22Rv1 (cell line): ENCODE measurements around the gene GREB1.

ENCODE experiments used
- H3K27ac ChIP-seq: fragments of 450-650 bp; 2 replicates; pipeline ENCODE4 v1.5.1; 2017
- ZFX ChIP-seq: fragments of 450-650 bp; IDR thresholded peaks from 2 replicates; pipeline ENCODE4 v1.6.1; 2017; ENCODE audit warnings: antibody characterized with exemption, borderline replicate concordance
- TF ChIP-seq, protein P1 (sequence below): fragments of 450-650 bp; IDR thresholded peaks from 2 replicates; pipeline ENCODE4 v1.5.1; 2017; ENCODE audit warnings: mild to moderate bottlenecking

The GREB1 gene

DNA sequence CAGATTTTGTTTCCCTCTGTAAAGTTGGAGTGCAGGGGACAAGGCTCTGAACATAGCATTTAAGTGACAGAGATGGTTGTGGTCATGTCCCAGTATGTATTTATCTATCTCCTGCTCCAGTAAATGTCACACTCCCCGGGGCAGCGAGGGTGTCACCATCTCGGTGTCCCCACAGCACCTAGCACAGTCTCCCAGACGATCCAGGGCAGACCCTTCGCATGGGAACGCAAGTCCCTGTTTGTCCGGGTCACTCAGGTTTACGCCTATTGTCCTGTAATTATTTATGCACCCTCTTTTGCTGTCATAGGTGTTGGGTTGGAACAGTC is 148.7 kb downstream of the GREB1 start:
- TF ChIP-seq, protein P1, sequence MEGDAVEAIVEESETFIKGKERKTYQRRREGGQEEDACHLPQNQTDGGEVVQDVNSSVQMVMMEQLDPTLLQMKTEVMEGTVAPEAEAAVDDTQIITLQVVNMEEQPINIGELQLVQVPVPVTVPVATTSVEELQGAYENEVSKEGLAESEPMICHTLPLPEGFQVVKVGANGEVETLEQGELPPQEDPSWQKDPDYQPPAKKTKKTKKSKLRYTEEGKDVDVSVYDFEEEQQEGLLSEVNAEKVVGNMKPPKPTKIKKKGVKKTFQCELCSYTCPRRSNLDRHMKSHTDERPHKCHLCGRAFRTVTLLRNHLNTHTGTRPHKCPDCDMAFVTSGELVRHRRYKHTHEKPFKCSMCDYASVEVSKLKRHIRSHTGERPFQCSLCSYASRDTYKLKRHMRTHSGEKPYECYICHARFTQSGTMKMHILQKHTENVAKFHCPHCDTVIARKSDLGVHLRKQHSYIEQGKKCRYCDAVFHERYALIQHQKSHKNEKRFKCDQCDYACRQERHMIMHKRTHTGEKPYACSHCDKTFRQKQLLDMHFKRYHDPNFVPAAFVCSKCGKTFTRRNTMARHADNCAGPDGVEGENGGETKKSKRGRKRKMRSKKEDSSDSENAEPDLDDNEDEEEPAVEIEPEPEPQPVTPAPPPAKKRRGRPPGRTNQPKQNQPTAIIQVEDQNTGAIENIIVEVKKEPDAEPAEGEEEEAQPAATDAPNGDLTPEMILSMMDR: no peak
- no peak overlapping the region for H3K27ac ChIP-seq

DNA sequence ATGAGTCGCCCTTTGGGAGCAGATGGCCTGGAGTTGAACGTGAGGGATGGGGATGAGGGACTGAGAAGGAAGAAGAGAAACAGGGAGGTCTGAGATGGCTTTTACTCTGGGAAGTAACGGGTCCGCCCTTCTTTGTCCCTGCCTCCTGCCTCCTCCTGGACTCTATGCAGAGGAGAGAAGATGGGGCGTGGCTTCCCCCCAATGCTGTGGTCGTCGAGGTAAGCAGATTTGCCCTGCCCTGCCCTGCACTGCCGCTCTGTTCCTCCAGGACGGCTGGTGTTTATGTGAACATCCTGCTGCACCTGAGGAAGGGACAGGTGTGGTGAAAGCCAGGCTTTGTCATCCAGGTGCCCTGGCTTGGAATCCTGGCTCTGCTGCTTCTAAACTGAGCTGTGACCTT is 149.6 kb downstream of the GREB1 start:
- no peak for TF ChIP-seq ZFX
- TF ChIP-seq, protein P1: no peak
- no peak overlapping the region for H3K27ac ChIP-seq

DNA sequence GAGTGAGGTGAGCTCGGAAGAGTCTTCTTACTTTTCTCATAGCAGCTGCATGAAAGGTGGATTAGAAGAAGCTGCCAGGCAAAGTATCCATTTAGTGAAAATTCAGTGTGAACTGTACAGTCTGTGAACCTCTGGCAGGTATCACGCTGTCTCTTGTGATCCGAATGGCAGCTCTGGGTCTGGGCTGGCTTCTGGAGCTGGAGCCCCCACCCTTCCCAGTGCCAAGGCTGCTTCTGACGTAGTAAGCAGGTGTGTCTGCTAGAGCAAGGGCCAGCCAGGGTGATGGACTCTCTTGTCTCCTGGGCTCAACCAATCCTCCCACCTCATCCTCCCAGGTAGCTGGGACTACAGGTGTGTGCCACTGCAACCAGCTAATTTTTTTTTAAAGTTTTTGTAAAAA is 150.1 kb downstream of the GREB1 start:
- H3K27ac ChIP-seq: no peak overlapping the region
- TF ChIP-seq ZFX: no peak
- TF ChIP-seq, protein P1: no peak

DNA sequence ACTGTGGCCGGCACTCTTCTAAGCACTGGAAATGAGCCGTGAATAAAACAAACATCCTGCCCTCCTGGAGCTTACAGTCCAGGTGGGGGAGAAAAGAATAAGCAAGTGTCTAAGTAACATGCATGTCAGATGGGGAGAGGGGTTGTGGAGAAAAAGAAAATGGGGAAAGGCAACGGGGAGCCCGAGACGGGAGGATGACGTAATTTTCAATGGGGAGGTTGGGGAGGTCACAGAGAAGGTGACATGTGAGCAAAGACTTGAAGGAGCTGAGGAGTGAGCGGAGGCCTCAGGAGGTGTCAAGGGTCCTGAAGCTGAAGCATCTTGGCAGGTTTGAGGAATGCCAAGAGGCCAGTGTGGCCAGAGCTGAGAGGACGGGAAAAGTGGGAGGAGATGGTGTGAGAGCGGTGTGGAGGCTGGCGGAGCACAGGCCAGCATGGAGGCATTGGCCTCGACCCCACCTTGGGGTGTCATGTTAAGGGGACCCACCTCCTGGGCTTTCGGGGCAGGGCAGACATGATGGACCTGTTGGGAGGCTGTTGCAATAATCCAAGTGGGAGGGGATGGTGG is 151.1 kb downstream of the GREB1 start:
- H3K27ac ChIP-seq: no peak overlapping the region
- TF ChIP-seq, protein P1: no peak
- TF ChIP-seq ZFX: no peak

DNA sequence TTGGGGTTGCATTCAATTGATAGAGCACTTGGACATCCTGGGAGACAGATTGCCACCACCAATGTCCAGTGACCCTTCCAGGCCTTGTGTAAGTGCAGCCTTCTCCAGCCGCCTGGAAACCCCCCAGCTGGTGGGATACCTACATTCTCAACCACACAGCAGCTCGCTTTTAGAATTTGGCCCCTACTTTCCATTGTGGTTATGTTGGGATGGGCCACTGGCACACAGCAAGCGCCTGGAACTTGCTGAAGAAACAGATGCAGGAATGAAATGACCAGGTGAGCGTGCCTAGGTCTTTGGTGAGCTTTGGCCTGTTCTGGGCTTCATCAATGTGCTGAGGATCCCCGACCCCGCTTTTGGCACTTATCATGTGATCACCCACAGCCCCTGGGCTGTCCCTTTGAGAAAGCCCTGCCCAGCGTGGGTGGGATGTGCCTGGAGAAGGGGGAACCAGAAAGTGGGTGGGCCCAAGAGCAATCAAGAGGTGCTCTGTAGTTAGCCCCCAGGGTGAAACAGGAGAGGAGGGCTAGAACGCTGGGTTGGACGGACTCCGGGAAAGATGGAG is 152.1 kb downstream of the GREB1 start:
- no peak overlapping the region for H3K27ac ChIP-seq
- TF ChIP-seq, protein P1: no peak
- TF ChIP-seq ZFX: no peak

DNA sequence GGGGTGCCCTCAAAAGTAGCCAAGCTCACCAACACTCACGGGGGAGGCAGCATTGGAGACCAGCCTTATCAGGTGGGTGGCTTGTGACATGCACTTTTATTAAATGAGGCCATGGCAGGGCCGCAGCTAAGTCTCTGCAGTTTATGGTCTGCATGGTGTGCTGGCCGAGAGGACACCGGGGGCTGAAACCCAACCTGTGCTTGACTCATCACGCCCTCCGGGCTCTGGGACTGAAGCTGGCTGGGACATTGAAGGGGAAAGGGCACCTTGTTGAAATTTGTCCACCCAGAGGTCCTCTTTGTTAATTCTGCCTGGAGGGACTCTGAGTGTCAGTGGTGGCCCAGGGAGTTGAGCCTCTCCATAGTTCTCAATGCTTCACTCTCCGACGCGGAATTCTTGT is 153.9 kb downstream of the GREB1 start:
- no peak overlapping the region for H3K27ac ChIP-seq
- TF ChIP-seq, protein P1: no peak
- no peak for TF ChIP-seq ZFX

DNA sequence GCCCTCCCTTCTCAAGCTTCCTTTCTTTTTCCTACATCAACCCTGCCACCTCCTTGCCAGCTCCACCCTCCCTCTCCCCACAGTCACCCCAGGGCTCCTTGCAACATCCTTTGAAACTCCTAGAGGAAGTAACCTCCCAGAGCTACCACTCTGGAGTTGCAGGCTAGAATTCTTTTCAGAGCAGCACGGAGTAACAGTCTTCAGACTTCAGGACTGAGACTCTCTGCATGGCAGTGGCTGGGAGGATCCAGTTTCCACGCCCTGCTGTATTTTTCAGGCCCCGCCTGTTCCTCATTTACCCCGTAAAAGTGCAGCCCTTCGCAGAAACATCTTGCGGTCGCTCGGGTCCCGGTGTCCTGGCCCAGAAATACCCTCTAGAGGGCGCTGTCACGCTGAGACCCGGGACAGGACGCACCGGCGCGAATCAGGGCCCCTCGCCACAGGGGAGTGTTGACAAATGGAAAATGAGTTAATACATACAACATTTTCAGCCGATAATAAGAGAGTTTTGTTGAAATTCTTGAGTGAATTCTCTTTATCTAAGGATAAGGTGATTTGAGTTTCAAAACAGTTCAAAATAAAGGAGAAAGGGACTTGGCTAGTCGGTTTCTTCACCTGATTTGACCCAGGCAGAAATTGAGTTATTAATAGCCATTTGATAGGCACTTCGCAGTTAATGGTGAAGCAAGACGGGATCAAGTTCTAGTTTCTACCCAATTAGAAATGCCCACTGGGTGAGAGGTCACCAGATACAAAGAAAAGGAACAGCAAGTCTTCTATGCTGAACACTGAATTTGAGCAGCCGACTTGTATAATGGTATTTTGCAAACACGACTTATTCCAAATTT is 154.6 kb downstream of the GREB1 start:
- TF ChIP-seq, protein P1: peak; percentile 96
- no peak for TF ChIP-seq ZFX
- no peak overlapping the region for H3K27ac ChIP-seq
